GM23338 (cell line): ENCODE measurements around the gene CETP.

ENCODE experiments used
- CREB1 ChIP-seq: fragments of 250-450 bp; sonication (Bioruptor Pico); IDR thresholded peaks from 2 replicates; pipeline ENCODE4 v1.5.0; 2020; ENCODE audit warnings: low read depth, mild to moderate bottlenecking, moderate library complexity
- CTCF ChIP-seq, 2 experiments: fragments of 200-600 bp in 1 of 2; sonication (generic) in 1 of 2; conservative IDR thresholded peaks; 2 replicates each; pipeline versions ENCODE4 v1.5.1 to v1.6.1; 2016 to 2017; ENCODE audit warnings: antibody characterized with exemption in 2 of 2, low read depth in 2 of 2, mild to moderate bottlenecking in 2 of 2, moderate library complexity in 1 of 2
- EZH2 ChIP-seq: fragments of 200-600 bp; sonication (generic); IDR thresholded peaks from one replicate; pipeline ENCODE4 v1.8.0; 2017; ENCODE audit warnings: antibody characterized with exemption, mild to moderate bottlenecking, low read depth; ENCODE audit not compliant: unreplicated experiment
- EZH2phosphoT487 ChIP-seq: fragments of 200-600 bp; sonication (generic); IDR thresholded peaks from one replicate; pipeline ENCODE4 v1.8.1; 2018; ENCODE audit warnings: antibody characterized with exemption; ENCODE audit not compliant: unreplicated experiment
- NANOG ChIP-seq: IDR thresholded peaks from 2 replicates; pipeline ENCODE4 v1.6.1; 2016; ENCODE audit warnings: antibody characterized with exemption, borderline replicate concordance

DNA sequence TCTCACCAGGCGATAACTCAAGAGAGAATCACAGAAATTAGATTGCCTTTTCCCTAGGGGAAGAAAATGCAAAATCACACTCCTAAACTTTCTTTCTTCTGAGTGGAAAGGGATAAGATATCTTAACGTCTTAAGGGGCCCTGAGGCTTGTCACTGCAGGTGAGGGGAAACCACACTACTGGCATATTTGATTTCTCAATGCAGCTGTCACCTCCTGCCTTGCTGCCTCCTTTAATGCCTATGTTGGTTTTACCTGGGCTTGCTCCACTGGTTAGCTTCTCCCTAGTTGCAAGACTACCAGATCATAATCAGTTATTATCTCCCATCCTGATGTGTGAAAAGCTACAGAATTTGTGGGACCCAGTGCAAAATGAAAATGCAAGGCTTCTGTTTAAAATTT lies 34.3 kb upstream of the CETP start:
- TF ChIP-seq CTCF (conservative IDR thresholded peaks at IDR 0.05; ENCODE audit: low read depth in 2 of 2) (no peak), EZH2phosphoT487 (no peak), EZH2 (no peak), NANOG (no peak), CREB1 (CRISPR knock-in tag) (no peak)
